HT-29 (cell line): ENCODE measurements around the gene CACNG1. TPM values are rescaled to one million over a fixed set of nuclear protein-coding genes. Genes with fewer than 3 reads are reported as not detected.

Source experiments
- DNase-seq: peaks from one replicate; pipeline ENCODE4 v3.0.0-alpha.2; 2015; ENCODE audit warnings: low spot score
- total RNA-seq: library from RNA; depleted of rRNA; stranded (reverse); fragments of >200 nt; shearing (Covaris generic); gene quantifications from 2 replicates; pipeline ENCODE4 v1.2.3, GENCODE V29; 2014

The CACNG1 gene
- total RNA-seq, 1 experiment from 2014 or later: not detected

DNA sequence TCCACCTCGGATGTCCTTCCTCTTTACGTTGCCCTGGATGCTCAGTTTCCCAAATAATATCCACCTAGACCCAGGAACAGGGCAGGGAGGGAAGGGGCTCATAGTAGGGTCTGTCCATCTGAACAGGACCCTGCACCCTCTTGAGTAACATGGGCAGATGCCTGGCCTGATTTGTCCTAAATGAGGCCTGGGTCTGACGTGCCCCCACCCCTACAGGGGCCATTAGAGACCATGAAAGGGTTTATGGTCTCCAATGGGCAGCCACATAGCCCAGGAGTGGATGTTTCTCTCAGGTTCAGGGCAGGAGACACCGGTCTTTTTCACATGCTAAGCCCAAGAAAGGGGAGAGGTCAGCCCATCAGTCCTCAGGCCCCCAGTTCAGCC, 6.8 kb downstream of the CACNG1 start:
- DNase-seq: no peak

- no peak for DNase-seq
These were observed 7.5 kb downstream of the CACNG1 start for GRCh38 chr17:67051837-67052236.

GRCh38 chr17:67052720-67053437, 8.5 kb downstream of the CACNG1 start:
- no peak for DNase-seq

GRCh38 chr17:67053438-67054000, 9.2 kb downstream of the CACNG1 start:
- DNase-seq: no peak

DNA sequence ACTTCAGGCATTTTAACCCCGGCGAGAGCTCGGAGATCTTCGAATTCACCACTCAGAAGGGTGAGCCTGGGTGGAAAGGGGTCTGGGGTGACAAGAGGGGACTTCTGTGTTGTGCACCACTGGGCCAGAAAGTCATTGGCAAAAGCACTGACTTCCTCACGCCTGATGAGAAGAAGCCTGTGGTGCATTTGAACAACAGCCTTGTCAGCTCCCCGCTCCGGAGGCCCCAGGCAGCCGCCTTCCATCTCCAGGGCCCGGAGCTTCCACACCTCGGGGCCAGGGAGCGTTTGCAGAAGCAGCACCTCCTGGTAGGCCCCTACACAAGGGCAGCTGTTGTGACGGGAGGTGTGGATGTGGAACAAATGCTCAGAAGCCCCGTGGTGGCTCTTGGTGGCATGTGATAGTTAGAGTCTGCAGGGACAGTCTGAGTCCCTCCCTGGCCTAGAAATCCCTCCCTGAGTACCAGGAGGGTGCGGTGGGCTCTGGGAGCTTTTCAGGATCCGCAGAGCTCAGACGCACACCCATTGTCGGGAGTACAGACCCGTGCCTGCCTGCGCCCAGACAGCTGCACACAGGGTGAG, 9.7 kb downstream of the CACNG1 start:
- no peak for DNase-seq

DNA sequence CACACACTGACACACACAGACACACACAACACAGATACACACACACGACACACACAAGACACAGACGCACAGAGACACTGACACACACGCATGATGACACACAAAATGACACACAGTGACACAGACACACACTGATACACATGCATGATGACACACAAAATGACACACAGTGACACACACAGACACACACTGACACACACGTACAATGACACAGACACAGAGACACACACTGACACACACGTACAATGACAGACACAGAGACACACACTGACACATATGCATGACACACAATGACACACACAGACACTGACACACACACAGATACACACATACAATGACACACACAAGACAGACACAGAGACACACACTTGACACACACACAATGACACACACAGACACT, 10.3 kb downstream of the CACNG1 start:
- no peak for DNase-seq

DNA sequence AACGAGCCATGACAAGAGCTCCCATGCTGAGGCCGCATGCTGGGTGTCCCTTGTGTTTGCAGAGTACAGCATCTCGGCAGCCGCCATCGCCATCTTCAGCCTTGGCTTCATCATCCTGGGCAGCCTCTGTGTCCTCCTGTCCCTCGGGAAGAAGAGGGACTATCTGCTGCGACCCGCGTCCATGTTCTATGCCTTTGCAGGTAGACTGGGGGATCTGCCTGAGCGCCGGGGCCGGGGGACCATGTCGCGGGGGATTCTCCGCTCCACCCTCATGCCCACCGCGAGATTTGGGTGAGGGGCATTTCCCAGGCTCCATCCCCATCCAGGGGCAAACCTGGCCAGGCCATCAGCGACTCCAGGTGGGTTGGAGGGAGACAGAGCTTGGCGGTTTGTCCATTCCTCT, 10.7 kb downstream of the CACNG1 start:
- no peak for DNase-seq

- DNase-seq: no peak
These were observed 11.7 kb downstream of the CACNG1 start for GRCh38 chr17:67055811-67056745.

DNA sequence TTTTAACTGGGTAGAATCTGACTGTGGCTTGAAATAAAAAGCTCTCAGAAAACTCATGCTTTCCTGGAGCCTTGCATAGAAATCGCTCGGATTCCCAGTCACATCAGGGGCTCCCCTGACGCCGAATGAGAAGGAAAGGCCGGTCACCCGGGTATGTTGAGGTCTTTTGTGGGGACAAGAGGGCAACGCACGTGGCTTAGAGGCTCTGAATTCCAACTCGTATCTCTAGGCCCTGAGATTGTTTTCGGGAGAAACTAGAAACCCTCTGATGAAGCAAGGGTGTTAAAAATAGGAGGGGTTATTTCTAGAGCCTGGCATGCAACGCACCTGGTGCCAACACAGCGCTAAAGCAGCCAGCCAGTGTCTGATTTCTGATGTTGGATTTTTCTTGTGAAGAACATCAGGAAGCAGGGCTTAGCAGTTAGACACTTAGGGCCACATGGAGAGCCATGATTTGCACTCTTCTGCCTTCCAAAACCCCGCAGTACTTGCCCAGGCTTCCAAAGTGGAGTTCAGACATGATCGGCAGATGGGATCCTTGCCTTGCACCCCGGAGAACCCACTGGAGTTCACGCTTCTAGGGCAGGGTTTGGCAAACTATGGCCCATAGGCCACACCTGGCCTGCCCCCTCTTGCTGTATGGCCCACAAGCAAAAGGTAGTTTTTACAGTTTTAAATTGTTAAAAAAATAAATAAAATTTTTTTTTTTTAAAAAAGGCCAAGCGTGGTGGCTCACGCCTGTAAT, 12.6 kb downstream of the CACNG1 start:
- DNase-seq: no peak

- DNase-seq: no peak
These were observed 13.7 kb downstream of the CACNG1 start for GRCh38 chr17:67058036-67058435.

GRCh38 chr17:67059372-67059771, 15.0 kb downstream of the CACNG1 start:
- DNase-seq: no peak

- DNase-seq: no peak
These were observed 18.8 kb downstream of the CACNG1 start for GRCh38 chr17:67063141-67063540.

DNA sequence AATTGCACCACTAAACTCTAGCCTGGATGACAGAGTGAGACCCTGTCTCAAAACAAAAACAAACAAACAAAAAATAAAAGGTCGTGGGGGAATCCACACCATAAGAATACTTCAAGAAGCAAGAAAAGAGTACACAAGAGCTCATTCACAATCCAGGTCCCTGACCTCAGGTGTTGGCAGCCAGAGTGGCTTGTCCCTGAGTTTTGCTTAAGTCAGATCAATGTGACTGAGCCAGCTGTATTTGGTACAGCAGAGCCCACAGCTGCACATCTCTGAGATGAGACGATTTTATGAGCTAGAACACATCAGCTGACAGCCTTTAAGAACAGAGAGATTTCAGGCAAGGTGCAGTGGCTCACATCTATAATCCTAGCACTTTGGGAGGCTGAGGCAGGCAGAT, 22.4 kb downstream of the CACNG1 start:
- DNase-seq: no peak

GRCh38 chr17:67067571-67068482, 23.5 kb downstream of the CACNG1 start:
- DNase-seq: no peak

- DNase-seq: no peak
These were observed 24.6 kb downstream of the CACNG1 start for GRCh38 chr17:67068999-67069398.

- no peak for DNase-seq
These were observed 25.3 kb downstream of the CACNG1 start for GRCh38 chr17:67069603-67070136.

DNA sequence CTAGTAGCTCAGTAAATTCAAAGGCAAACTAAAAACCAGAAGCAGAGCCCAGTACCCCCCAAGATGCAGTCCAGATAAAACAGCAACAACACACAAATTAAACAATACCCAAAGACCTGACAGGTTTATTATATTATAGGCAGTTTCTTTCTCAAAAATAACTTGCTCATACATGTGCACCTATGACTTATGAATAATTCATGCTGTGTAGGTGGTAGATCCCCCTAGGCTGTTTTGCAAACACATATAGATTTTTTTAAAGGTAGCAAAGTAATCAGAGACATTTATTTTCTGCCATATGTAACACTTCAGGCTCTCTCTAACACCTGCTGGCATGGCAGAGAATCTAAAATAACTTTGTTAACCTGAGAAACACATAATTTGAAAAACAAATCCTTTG, 27.2 kb downstream of the CACNG1 start:
- DNase-seq: no peak

- no peak for DNase-seq
These were observed 28.5 kb downstream of the CACNG1 start for GRCh38 chr17:67072885-67073284.

DNA sequence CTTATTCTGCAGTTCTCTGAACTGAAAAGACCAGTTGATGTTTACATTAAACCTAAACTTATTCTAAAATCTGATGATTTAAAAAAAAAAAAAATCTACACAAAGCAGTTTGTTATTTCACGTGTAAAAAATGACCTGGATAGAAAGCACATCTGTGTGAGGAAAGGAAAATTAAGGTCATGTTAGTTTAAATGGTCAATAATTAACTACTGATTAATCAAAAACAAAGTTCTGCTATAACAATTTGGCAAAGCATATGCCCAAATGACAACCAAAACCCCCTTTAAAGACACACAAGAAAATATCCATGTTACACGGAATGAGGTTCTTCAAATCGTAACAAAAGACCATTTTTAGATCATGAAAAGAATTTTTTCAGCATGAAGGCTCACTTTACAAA, 30.4 kb downstream of the CACNG1 start:
- no peak for DNase-seq

DNA sequence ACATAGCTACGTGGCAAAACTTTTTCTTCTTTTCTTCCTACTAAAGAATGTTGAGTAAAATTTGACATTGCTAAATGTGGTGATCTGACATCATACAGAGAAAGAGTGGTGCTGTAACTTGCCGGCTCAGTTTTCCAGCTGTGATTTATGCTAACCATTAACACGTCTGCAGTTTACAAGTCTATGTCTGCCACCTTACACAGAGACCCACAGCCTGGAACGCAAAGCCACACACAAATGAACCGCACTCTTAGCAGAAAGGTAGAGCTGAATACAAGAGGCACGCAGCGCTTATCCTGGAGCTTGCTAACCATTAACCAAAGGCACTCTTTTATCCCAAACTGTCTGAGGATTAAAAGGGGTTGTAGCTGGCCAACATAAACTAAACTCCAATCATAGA, 31.9 kb downstream of the CACNG1 start:
- no peak for DNase-seq
